ENCODE results near the gene AIFM2. TPM values are rescaled to one million over a fixed set of nuclear protein-coding genes. Genes with fewer than 3 reads are reported as not detected.

AIFM2 gene
- polyA plus RNA-seq, 3 donors = 0.28 to 2.1 (median 0.41) TPM

DNA sequence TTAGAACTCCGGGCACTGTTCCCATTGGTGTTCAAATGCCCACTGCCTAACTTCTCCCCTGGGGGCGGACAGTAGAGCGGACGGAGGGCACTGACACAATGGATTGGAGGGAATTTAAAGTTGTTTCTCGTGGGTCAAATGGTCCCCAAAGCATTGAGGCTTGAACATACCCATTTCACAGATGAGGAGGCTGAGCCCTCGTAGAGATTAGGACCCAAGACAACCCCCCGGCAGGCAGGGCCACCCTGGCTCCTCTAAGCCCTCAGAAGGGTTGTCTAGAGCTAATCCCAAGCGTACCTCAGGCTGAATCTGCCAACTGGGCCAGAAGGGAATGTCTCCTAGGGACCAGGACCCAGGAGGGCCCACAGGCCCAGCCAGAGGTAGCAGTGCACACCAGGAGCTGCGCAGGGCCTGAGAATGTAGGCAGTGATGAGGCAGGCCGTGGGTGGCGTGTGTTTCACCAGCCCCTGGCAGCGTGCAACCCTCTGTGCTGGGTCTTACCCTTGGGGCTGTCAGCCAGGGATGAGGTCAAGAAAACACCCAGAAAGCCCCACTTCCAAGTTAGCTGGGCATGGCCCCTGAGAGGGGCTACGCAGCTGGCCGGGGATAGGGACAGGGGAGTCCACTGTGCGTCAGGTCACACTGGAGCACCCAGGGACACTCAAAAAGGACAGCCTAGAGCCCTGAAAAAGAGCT lies 5.8 kb downstream of the AIFM2 start:
- Mint-ChIP-seq H3K27ac (no peak overlapping the region), H3K4me1 (peaks cover 15% of the 10 kb centered on the region), H3K4me3 (no peak overlapping the region), H3K36me3 (no peaks in the 10 kb centered on the region), H3K27me3 (ENCODE audit: low read depth in 3 of 3) (peaks cover 7 to 10% (median 8%) of the 10 kb centered on the region in 3 donors), H3K9me3 (peaks cover 2 to 9% (median 4%) of the 10 kb centered on the region in 7 donors)
- Histone ChIP-seq H4K20me1 (ENCODE audit: insufficient read depth, low read length) (no peaks in the 10 kb centered on the region), H3K27me3 (ENCODE audit: control insufficient read depth in 2 of 2, insufficient read depth in 2 of 2, low read length in 2 of 2) (peaks cover under 1 to 5% of the 10 kb centered on the region in 2 donors), H3K9ac (ENCODE audit: insufficient read depth, low read length, poor library complexity, severe bottlenecking) (no peak overlapping the region), H3K4me2 (replicated peaks; ENCODE audit: extremely low read depth, low read length, poor library complexity, severe bottlenecking) (no peak overlapping the region), H2AFZ (ENCODE audit: insufficient read depth, low read depth, low read length, poor library complexity, severe bottlenecking) (no peak overlapping the region), H3K36me3 (replicated peaks in 1 of 2; ENCODE audit: control insufficient read depth in 1 of 2, insufficient read depth in 2 of 2, low read length in 2 of 2) (no peaks in the 10 kb centered on the region), H3K79me2 (ENCODE audit: insufficient read depth, low read length) (no peaks in the 10 kb centered on the region), H3K4me1 (ENCODE audit: control insufficient read depth in 1 of 2, insufficient read depth in 2 of 2, low read length in 2 of 2) (peaks cover under 1 to 5% of the 10 kb centered on the region in 2 donors), H3K4me3 (replicated peaks in 1 of 3; ENCODE audit: low read depth in 2 of 3, low read length in 3 of 3) (no peak overlapping the region), H3K9me3 (replicated peaks in 1 of 2; ENCODE audit: control insufficient read depth in 1 of 2, insufficient read depth in 1 of 2, low read length in 2 of 2) (peaks cover 0 to 5% of the 10 kb centered on the region in 2 donors), H3K27ac (ENCODE audit: low read depth in 1 of 2, low read length in 2 of 2) (no peak overlapping the region)
- WGBS (ENCODE audit: insufficient coverage) = 91% methylated on average over 10 of the region's 15 CpGs
- intact Hi-C loops (cut with micrococcal nuclease) = no loop called here
- TF ChIP-seq, protein P1, sequence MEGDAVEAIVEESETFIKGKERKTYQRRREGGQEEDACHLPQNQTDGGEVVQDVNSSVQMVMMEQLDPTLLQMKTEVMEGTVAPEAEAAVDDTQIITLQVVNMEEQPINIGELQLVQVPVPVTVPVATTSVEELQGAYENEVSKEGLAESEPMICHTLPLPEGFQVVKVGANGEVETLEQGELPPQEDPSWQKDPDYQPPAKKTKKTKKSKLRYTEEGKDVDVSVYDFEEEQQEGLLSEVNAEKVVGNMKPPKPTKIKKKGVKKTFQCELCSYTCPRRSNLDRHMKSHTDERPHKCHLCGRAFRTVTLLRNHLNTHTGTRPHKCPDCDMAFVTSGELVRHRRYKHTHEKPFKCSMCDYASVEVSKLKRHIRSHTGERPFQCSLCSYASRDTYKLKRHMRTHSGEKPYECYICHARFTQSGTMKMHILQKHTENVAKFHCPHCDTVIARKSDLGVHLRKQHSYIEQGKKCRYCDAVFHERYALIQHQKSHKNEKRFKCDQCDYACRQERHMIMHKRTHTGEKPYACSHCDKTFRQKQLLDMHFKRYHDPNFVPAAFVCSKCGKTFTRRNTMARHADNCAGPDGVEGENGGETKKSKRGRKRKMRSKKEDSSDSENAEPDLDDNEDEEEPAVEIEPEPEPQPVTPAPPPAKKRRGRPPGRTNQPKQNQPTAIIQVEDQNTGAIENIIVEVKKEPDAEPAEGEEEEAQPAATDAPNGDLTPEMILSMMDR (IDR thresholded peaks at IDR 0.05) = no peak
- no peak for DNase-seq

DNA sequence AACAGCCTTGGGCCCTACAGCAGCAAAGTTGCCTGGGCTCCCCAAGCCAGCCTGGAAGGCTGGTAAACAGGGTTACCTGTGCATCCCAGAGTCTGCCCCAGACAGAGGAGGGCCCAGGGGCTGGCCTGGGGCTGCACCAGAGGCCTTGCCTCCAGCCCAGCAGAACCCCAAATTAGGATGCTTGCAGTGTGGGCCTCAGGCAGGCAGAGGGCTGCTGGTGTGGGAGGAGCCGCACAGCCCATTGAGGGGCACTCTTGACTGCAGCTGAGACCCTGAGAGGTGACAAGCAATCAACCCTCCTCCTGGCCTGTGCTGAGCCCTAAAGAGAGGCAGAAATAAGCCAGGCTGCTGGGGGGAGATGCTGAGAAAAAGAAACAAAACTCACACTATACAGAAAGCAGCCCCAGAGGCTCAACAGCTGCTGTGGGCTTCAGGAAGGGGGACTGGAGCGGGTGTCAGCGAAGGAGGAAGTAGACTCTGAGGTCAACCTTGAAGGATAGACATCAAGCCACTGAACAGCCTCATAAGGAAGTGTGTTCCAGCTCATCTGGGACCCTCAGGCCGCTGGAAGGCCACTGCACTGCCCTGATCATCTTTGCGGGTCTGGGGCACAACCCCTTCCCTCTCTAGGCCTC lies 6.6 kb downstream of the AIFM2 start:
- Mint-ChIP-seq H3K36me3 (no peaks in the 10 kb centered on the region), H3K9me3 (peaks cover 2 to 9% (median 4%) of the 10 kb centered on the region in 7 donors), H3K4me3 (no peak overlapping the region), H3K4me1 (peaks cover 12% of the 10 kb centered on the region), H3K27me3 (ENCODE audit: low read depth in 3 of 3) (peaks cover 0 to 5% (median 2%) of the 10 kb centered on the region in 3 donors), H3K27ac (no peak overlapping the region)
- intact Hi-C loops (cut with micrococcal nuclease) = no loop called here
- no peak for DNase-seq
- WGBS (ENCODE audit: insufficient coverage) = 0% methylated on average over 1 of the region's 5 CpGs
- Histone ChIP-seq H3K4me1 (ENCODE audit: control insufficient read depth in 1 of 2, insufficient read depth in 2 of 2, low read length in 2 of 2) (peaks cover 0 to 3% of the 10 kb centered on the region in 2 donors), H3K9me3 (replicated peaks in 1 of 2; ENCODE audit: control insufficient read depth in 1 of 2, insufficient read depth in 1 of 2, low read length in 2 of 2) (peaks cover 0 to 5% of the 10 kb centered on the region in 2 donors), H2AFZ (ENCODE audit: insufficient read depth, low read depth, low read length, poor library complexity, severe bottlenecking) (no peak overlapping the region), H3K36me3 (replicated peaks in 1 of 2; ENCODE audit: control insufficient read depth in 1 of 2, insufficient read depth in 2 of 2, low read length in 2 of 2) (no peaks in the 10 kb centered on the region), H3K27ac (ENCODE audit: low read depth in 1 of 2, low read length in 2 of 2) (no peak overlapping the region), H4K20me1 (ENCODE audit: insufficient read depth, low read length) (no peaks in the 10 kb centered on the region), H3K79me2 (ENCODE audit: insufficient read depth, low read length) (no peaks in the 10 kb centered on the region), H3K9ac (ENCODE audit: insufficient read depth, low read length, poor library complexity, severe bottlenecking) (no peak overlapping the region), H3K4me3 (replicated peaks in 1 of 3; ENCODE audit: low read depth in 2 of 3, low read length in 3 of 3) (no peak overlapping the region), H3K27me3 (ENCODE audit: control insufficient read depth in 2 of 2, insufficient read depth in 2 of 2, low read length in 2 of 2) (no peaks in the 10 kb centered on the region), H3K4me2 (replicated peaks; ENCODE audit: extremely low read depth, low read length, poor library complexity, severe bottlenecking) (no peak overlapping the region)
- TF ChIP-seq, protein P1 (IDR thresholded peaks at IDR 0.05) = no peak
